ENCODE results near the gene KCP.

The KCP gene

DNA sequence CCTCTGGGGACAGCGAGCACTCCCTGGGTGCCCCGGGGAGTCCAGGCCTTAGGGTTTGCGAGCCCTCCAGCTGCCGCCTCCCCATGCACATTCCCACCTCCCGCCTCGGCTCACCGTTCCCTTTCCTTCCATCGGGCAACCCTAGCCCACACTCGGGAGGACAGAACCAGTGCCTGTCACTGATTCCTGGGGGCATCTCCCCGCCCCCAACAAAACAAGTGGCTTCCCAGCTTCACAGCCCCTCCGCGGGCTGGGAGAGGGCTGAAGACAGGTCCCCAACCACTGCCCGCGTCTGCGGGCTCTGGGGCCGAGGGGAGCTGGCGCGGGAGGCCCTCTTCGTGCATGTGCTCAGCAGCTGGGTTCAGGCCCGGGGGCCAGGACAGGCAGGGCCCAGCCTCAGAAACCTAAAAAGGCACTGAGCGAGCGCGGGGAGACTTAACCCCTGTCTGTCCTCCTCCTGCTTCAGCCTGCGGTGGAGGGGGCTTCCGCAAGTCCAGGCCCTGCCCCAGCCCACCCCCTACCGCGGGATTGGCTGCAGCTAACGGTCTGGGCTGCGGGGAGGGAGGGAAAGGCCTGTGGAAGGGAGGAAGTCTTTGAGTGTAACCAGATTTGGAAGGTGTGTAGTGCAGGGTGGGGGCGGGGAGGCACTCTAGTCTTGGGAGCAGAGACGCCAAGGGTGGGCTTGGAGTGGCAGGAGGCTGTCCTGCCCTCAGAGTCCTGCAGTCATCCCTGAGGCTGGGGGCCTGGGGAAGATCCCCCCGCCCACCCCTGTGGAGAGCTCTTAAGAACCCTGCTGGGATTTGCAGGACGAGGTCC, 79.1 kb downstream of the KCP start:
- Histone ChIP-seq H3K9me3 (ENCODE audit: control insufficient read depth, low read length) (no peaks in the 10 kb centered on the region), H3K27me3 (replicated peaks; ENCODE audit: control insufficient read depth, insufficient read depth, low read length, poor library complexity, severe bottlenecking) (peaks cover 30% of the 10 kb centered on the region), H3K4me3 (ENCODE audit: insufficient read depth, low read depth, low read length, poor library complexity, severe bottlenecking) (no peak overlapping the region), H3K27ac (ENCODE audit: insufficient read depth, low read length, poor library complexity, severe bottlenecking) (no peak overlapping the region), H3K36me3 (ENCODE audit: control insufficient read depth, insufficient read depth, low read length) (no peaks in the 10 kb centered on the region), H3K4me1 (ENCODE audit: control insufficient read depth, insufficient read depth, low read length, poor library complexity, severe bottlenecking) (peaks cover 19% of the 10 kb centered on the region)
- DNase-seq: no peak

DNA sequence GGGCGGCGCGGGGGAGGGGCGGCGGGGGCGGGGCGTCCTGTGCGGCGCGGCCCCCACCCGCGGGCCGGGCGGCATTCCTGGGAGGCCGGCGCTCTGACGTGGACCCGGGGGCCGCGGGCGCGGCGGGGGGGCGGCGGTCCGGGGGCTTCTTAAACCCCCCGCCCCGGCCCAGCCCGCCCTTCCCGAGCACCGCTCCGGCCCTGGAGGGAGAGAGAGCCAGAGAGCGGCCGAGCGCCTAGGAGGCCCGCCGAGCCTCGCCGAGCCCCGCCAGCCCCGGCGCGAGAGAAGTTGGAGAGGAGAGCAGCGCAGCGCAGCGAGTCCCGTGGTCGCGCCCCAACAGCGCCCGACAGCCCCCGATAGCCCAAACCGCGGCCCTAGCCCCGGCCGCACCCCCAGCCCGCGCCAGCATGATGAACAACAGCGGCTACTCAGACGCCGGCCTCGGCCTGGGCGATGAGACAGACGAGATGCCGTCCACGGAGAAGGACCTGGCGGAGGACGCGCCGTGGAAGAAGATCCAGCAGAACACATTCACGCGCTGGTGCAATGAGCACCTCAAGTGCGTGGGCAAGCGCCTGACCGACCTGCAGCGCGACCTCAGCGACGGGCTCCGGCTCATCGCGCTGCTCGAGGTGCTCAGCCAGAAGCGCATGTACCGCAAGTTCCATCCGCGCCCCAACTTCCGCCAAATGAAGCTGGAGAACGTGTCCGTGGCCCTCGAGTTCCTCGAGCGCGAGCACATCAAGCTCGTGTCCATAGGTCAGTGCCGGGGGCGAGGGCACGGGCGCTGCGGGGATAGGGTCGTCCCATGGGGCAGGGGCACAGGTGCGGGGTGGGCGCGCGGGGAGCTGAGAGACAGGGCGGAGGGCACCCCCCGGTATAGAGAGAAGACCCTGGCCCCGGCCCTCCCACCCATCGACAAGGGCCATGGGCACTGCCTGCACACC, 80.0 kb downstream of the KCP start, which contains the start of gene FLNC:
FLNC (plus strand) TSS at position 176 of the 947 bp plus-strand sequence; CDS start at position 408, 232 bp downstream.
- Histone ChIP-seq H3K9me3 (ENCODE audit: control insufficient read depth, low read length) (no peaks in the 10 kb centered on the region), H3K4me3 (ENCODE audit: insufficient read depth, low read depth, low read length, poor library complexity, severe bottlenecking) (peak within 1 kb of the TSS; percentile 59), H3K4me1 (ENCODE audit: control insufficient read depth, insufficient read depth, low read length, poor library complexity, severe bottlenecking) (peaks cover 19% of the 10 kb centered on the region), H3K27ac (ENCODE audit: insufficient read depth, low read length, poor library complexity, severe bottlenecking) (no peak within 1 kb of the TSS), H3K36me3 (ENCODE audit: control insufficient read depth, insufficient read depth, low read length) (no peaks in the 10 kb centered on the region), H3K27me3 (replicated peaks; ENCODE audit: control insufficient read depth, insufficient read depth, low read length, poor library complexity, severe bottlenecking) (peaks cover 30% of the 10 kb centered on the region)
- peak in 1 of 3 donors; percentile 4 for DNase-seq

DNA sequence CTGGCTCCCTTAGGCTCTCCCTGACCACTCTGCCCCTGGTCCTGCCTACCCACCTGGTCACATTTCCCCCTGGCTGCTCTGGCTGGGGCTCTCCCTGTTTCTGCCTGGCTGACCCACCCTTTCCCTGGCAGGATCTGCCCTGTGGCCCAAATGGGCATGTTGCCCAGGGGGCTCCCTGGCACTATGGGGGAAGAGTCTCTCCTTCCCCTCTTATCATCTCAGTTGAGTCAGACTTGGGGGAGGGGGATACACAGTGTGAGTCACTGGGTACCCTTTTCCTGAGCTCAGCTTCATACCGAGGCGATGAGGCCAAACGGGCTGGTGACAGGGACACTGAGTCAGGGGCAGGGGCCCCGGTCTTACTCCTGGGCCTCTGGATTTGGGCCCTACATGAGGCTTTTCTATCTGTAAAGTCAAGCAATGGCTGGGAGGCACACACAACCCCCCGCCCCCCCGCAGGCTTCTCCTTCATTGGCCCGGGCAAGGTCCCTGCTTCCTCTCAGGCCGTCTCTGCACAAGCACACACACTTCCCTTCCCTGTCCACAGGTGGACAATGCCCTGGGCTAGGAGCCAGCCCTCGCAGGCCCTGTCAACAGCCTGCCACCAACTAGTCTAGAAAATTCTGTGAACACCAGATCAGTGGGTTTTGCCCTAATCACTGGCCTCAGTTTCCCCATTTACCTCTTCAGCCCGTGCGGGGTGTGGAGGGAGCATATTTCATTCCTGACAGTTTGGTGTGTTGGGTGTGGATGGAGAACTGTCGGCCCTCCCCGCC, 80.9 kb downstream of the KCP start:
- H3K27me3 ChIP-seq (replicated peaks; ENCODE audit: control insufficient read depth, insufficient read depth, low read length, poor library complexity, severe bottlenecking): peaks cover 30% of the 10 kb centered on the region
- no peak overlapping the region for H3K27ac ChIP-seq (ENCODE audit: insufficient read depth, low read length, poor library complexity, severe bottlenecking)
- no peak for DNase-seq
- H3K9me3 ChIP-seq (ENCODE audit: control insufficient read depth, low read length): no peaks in the 10 kb centered on the region
- H3K4me3 ChIP-seq (ENCODE audit: insufficient read depth, low read depth, low read length, poor library complexity, severe bottlenecking): peak overlapping the region; percentile 37
- no peaks in the 10 kb centered on the region for H3K36me3 ChIP-seq (ENCODE audit: control insufficient read depth, insufficient read depth, low read length)
- H3K4me1 ChIP-seq (ENCODE audit: control insufficient read depth, insufficient read depth, low read length, poor library complexity, severe bottlenecking): peaks cover 19% of the 10 kb centered on the region

DNA sequence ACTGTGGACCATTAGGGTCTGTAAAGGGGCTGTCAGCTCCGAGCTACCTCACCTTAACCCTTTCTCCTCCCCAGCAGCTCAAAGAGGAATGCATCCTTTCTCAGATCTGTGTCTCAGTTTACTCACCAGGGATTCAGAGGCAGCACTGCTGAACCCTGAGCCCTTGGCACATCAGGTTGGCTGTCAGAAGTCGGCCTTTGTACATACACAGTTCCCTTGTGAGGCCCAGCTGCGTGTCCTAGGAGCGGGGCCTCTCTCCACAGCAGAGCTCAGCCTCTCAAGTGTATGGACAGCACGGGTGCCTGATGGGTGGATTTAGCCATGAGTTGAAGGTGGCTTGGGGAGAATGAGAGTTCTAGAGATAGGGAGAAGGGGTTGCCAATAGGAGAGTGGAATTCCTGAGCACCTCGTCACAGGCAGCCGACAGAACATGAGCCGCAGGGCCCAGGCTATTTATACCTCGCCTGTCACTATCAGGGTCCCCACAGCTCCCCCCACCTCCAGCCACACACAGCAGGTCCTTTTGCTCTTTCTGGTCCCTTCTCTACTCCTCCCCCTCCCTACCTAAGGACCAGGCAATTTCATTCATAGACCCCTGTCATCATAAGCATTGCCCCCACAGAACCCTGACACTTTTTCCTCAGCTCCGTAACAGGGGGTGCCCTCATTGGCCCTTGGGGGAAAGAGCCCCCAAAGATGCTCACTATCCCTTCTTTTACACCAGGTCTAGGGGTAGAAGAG, 82.4 kb downstream of the KCP start:
- Histone ChIP-seq H3K27ac (ENCODE audit: insufficient read depth, low read length, poor library complexity, severe bottlenecking) (no peak overlapping the region), H3K27me3 (replicated peaks; ENCODE audit: control insufficient read depth, insufficient read depth, low read length, poor library complexity, severe bottlenecking) (peaks cover 30% of the 10 kb centered on the region), H3K36me3 (ENCODE audit: control insufficient read depth, insufficient read depth, low read length) (no peaks in the 10 kb centered on the region), H3K4me3 (ENCODE audit: insufficient read depth, low read depth, low read length, poor library complexity, severe bottlenecking) (no peak overlapping the region), H3K4me1 (ENCODE audit: control insufficient read depth, insufficient read depth, low read length, poor library complexity, severe bottlenecking) (peaks cover 19% of the 10 kb centered on the region), H3K9me3 (ENCODE audit: control insufficient read depth, low read length) (no peaks in the 10 kb centered on the region)
- no peak for DNase-seq

DNA sequence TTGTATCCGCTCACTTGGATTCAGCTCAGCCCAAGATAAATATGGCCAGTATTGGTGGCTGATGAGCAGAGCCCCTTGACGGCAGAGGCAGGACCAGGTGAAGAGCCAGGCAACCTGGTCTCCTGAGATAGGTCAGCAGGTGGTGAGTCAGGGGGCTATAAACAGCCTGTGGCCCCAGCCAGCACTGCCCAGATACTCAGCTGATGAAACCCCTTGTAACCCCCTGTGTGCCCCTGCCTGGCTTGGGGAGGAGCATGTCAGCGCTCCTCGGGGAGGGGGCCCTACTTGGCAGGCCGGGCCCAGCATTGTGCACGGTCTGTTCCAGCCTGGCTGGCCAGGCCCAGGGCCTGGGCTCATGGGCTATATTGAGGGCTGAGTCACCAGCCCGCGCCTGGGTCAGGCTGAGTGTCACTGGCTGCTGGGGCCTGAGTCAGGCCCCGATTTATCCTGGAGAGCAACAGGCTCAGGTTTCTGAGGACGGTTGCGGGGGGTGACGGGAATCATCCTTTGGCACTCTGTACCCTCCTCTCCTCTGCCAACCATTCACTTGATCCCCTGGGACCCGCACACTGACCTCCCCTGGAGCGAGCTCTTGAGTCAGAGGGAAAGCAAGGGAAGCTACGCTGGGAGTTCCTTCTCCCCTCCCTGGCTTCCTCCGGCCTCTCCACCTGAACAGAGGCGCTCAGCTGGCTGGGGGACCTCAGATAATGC, 83.1 kb downstream of the KCP start:
- no peak overlapping the region for H3K27ac ChIP-seq (ENCODE audit: insufficient read depth, low read length, poor library complexity, severe bottlenecking)
- H3K4me1 ChIP-seq (ENCODE audit: control insufficient read depth, insufficient read depth, low read length, poor library complexity, severe bottlenecking): peaks cover 19% of the 10 kb centered on the region
- no peaks in the 10 kb centered on the region for H3K36me3 ChIP-seq (ENCODE audit: control insufficient read depth, insufficient read depth, low read length)
- no peaks in the 10 kb centered on the region for H3K9me3 ChIP-seq (ENCODE audit: control insufficient read depth, low read length)
- no peak for DNase-seq
- no peak overlapping the region for H3K4me3 ChIP-seq (ENCODE audit: insufficient read depth, low read depth, low read length, poor library complexity, severe bottlenecking)
- peaks cover 30% of the 10 kb centered on the region for H3K27me3 ChIP-seq (replicated peaks; ENCODE audit: control insufficient read depth, insufficient read depth, low read length, poor library complexity, severe bottlenecking)

DNA sequence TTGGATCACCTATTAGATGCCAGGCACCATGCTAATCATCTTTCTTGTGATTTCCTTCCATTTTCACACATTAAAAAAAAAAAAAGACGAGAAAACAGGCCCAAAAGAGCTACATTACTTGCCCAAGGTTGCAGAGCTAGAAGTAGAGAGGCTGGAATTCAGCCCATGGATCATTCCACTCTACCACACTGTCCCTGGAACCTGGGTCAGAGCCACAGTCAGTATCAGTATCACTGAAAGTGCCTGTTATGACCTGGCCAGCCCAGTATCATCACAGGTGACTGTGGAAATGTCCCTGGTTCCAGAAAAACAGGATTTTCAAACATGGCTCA, 83.6 kb downstream of the KCP start:
- Histone ChIP-seq H3K4me3 (ENCODE audit: insufficient read depth, low read depth, low read length, poor library complexity, severe bottlenecking) (no peak overlapping the region), H3K27ac (ENCODE audit: insufficient read depth, low read length, poor library complexity, severe bottlenecking) (no peak overlapping the region), H3K36me3 (ENCODE audit: control insufficient read depth, insufficient read depth, low read length) (no peaks in the 10 kb centered on the region), H3K27me3 (replicated peaks; ENCODE audit: control insufficient read depth, insufficient read depth, low read length, poor library complexity, severe bottlenecking) (peaks cover 29% of the 10 kb centered on the region), H3K4me1 (ENCODE audit: control insufficient read depth, insufficient read depth, low read length, poor library complexity, severe bottlenecking) (peaks cover 19% of the 10 kb centered on the region), H3K9me3 (ENCODE audit: control insufficient read depth, low read length) (no peaks in the 10 kb centered on the region)
- DNase-seq: no peak
